ENCODE measurements around the gene ZNF732. TPM values are rescaled to one million over a fixed set of nuclear protein-coding genes. Genes with fewer than 3 reads are reported as not detected.
"Not testable (repeated sequence)": the region's sequence is repeated elsewhere in the genome, so short reads cannot be mapped to it uniquely, and the experiment has no call there.

Gene ZNF732
- total RNA-seq, 2 donors from 2014 or later = not detected

GRCh38 chr4:242121-242848 lies 63.0 kb downstream of the ZNF732 start:
- ATAC-seq = peak; percentile 98
- H3K27me3 Mint-ChIP-seq = no peaks in the 10 kb centered on the region

GRCh38 chr4:241411-241810 lies 63.9 kb downstream of the ZNF732 start:
- not testable (repeated sequence) for H3K27me3 Mint-ChIP-seq; H3K36me3 Mint-ChIP-seq (ENCODE audit: low read depth); ATAC-seq; H3K9me3 ChIP-seq (ENCODE audit: control insufficient read depth, low read length, poor library complexity, severe bottlenecking); DNase-seq
- Mint-ChIP-seq H3K4me3 (peak overlapping the region; percentile 90), H3K27ac (peak overlapping the region; percentile 92), H3K4me1 (peaks cover 11% of the 10 kb centered on the region)

More at GRCh38 chr4:242121-242848, 63.0 kb downstream of the ZNF732 start:
- H3K36me3 Mint-ChIP-seq (ENCODE audit: low read depth) = no peaks in the 10 kb centered on the region
- H3K9me3 ChIP-seq (ENCODE audit: control insufficient read depth, low read length, poor library complexity, severe bottlenecking) = no peaks in the 10 kb centered on the region
- peak overlapping the region; percentile 90 for H3K4me3 Mint-ChIP-seq
- peak overlapping the region; percentile 92 for H3K27ac Mint-ChIP-seq
- peak; percentile 28 to 47 (median 37) for DNase-seq
- H3K4me1 Mint-ChIP-seq = peaks cover 11% of the 10 kb centered on the region

- H3K9me3 ChIP-seq (ENCODE audit: control insufficient read depth, low read length, poor library complexity, severe bottlenecking) = no peaks in the 10 kb centered on the region
- Mint-ChIP-seq H3K4me3 (no peak overlapping the region), H3K36me3 (ENCODE audit: low read depth) (no peaks in the 10 kb centered on the region), H3K27me3 (no peaks in the 10 kb centered on the region), H3K27ac (no peak overlapping the region), H3K4me1 (peaks cover 6% of the 10 kb centered on the region)
- ATAC-seq = no peak
- no peak for DNase-seq
These were observed 69.2 kb downstream of the ZNF732 start for GRCh38 chr4:236028-236427.

DNA sequence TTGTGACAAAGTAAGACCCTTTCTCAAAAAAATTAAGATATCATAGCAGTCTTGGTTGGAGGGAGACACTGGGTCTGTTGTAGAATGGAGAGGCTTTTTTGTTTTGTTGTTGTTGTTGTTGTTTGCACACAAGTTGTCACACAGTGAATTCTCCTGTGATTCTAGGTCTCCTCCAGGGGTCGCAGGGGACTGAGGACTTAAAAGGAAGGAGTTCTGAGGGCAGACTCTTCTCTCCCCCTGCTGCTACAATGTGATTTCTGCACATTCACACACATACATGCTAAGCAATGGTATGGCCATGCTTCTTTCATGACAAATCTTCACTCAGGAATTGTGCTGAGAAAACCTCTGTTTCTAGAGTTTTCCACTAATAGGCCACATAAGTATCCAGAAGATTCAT lies 71.1 kb downstream of the ZNF732 start:
- DNase-seq (no peak), ATAC-seq (no peak)
- H3K4me3 Mint-ChIP-seq = no peak overlapping the region
- no peaks in the 10 kb centered on the region for H3K9me3 ChIP-seq (ENCODE audit: control insufficient read depth, low read length, poor library complexity, severe bottlenecking)
- no peaks in the 10 kb centered on the region for H3K36me3 Mint-ChIP-seq (ENCODE audit: low read depth)
- no peaks in the 10 kb centered on the region for H3K27me3 Mint-ChIP-seq
- H3K27ac Mint-ChIP-seq = no peak overlapping the region
- H3K4me1 Mint-ChIP-seq = peaks cover 11% of the 10 kb centered on the region

DNA sequence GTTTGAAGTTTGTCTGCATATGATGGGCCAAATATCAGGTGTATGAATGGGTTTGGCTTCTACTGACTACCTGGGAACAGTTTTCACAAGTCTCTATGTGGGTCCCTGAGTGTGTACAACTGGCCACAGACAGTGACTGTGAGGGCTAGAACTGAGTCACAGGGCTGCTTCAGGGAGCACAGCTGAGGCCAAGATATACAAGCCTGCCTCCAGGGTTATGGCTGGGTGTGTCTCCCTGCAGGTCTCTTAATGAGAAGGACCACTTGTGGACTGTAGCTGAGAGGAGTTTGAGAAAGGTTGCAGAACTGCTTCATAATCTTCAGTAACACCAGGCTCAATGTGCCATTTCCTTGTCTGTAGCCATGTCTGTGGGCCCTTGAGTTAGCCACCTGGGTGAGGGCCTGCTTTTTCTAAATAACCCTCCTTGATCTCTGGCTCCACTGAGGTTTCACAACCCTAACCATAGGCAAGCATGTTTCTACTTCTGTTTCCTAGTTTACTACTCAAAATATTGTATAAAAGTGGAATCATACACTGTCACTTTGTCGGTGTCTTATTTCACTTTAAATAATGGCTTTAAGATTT lies 81.3 kb downstream of the ZNF732 start:
- H3K9me3 ChIP-seq (ENCODE audit: control insufficient read depth, low read length, poor library complexity, severe bottlenecking) = peaks cover 7% of the 10 kb centered on the region
- DNase-seq (no peak), ATAC-seq (no peak)
- Mint-ChIP-seq H3K36me3 (ENCODE audit: low read depth) (no peaks in the 10 kb centered on the region), H3K27ac (no peak overlapping the region), H3K4me3 (no peak overlapping the region), H3K27me3 (no peaks in the 10 kb centered on the region), H3K4me1 (no peaks in the 10 kb centered on the region)

Other genes starting within 250 kb of the ZNF732 start
- 1 to 10 TPM; 2.0 to 6.3 TPM for gene ZNF718, start 181.0 kb downstream of the ZNF732 start, total RNA-seq
- 10 to 100 TPM; 12.8 to 16.5 TPM for gene ZNF141, start 32.3 kb upstream of the ZNF732 start, total RNA-seq
- 10 to 100 TPM; 26.3 to 38.9 TPM for gene ZNF721, start 193.7 kb upstream of the ZNF732 start, total RNA-seq
- gene PIGG, start 193.7 kb upstream of the ZNF732 start, total RNA-seq = 10 to 100 TPM; 68.1 to 69.8 TPM